GM19397 (cell line): ENCODE measurements around the gene VPS45.

Source experiments
- ATAC-seq: cut with Tn5 transposase; IDR thresholded peaks from one replicate; pipeline ENCODE4 v1.9.1; 2021; ENCODE audit warnings: mild to moderate bottlenecking, moderate library complexity; ENCODE audit not compliant: unreplicated experiment

Gene VPS45

DNA sequence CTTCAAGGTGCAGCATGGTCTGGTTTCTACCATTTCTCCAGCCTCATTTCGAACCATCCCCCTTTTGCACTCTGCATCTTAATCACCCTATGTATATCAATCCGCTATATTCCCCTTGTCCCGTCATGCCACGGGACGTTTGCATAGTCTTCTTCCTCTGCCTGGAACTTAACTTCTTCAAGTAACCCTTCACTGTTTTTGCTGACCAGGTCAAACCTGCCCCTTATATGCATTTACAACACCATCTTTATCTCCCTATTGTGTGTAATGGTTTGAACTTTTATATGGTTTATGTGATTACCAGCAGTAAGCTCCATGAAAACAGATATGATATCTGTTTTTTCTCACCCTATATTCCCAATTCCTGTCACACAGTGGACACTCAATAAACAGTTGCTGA, 2.3 kb downstream of the VPS45 start:
- no peak for ATAC-seq

DNA sequence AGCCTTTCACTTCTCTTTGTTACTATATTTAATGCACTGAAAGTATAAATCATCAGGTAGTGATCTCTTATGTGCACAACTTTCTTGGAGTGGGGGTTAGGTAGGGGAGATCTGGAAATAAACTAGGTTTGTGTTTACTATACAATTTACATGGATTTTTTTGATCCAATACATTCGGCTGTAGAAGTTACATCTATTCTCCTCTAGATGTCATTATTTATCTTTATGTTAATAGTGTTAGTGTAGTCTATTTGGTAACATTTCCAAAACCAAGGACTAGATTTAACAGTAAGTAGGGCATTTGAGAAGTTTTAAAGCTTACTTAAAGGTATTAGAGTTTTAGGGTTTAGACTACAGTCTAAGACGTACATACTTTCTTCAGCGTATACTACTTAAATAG, 5.4 kb downstream of the VPS45 start:
- no peak for ATAC-seq

DNA sequence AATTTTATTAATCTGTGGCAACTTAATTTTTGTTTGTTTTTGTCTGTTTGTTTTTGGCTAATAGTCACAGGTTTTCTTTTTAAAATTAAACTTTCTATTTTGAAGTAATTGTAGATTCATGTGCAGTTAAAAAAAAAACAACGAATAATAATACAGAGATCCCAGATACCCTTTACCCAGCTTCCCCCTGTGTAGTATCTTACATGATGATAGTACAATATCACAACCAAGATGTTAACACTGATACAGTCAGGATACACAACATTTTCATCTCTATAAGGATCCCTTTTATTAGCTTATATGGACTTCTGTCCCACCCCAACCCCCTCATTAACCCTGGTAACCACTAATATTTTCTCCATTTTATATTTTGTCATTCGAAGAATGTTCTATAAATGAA, 5.9 kb downstream of the VPS45 start:
- ATAC-seq: no peak

DNA sequence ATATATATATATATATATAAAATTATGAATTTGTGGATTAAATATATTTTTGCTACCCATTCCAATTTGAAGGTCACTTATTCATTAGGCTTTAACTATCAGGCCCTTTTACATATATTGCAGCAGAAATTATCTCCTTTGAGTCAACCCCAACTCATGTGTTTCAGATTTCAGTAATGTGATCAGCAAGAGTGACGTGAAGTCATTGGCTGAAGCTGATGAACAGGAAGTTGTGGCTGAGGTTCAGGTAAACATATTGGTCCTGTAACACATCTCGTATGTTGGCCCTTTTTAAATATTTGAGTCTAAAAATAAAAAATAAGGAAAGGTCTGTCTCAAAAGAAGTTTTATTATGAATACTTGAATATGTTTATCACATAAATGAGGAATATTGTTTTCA, 8.5 kb downstream of the VPS45 start:
- no peak for ATAC-seq

DNA sequence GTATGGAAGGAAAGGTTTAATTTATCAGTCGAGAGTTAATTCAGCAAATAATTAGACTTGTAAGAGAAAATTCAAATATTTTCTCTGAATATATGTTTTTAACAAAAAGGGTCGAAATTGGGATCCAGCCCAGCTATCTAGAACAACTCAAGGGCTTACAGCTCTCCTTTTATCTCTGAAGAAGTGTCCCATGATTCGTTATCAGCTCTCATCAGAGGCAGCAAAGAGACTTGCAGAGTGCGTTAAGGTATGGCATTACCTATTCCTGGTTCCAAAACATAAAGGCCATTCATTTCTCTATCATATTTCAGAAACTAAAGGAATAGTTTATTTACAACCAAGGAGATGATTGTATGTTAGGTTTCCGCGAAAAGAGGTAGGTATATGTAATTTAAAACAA, 9.4 kb downstream of the VPS45 start:
- no peak for ATAC-seq

DNA sequence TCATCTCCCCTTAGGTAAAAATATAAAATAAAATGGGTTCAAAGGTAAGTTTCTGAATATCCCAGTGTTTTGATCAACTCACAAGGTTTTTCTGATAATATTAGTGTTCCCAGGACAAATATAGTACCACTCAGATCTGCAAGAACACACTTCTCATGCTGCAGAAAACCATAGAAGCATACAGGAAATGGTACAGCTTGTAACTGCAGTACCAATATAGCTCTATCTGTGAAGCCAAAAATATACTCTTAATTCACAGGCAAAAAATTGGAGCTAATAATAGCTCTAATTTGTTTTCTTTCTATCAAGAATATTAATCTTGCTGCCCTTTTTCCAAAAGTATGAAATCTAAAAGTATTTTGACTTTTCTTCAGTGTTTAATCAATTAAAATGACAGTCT, 13.2 kb downstream of the VPS45 start:
- ATAC-seq: no peak

DNA sequence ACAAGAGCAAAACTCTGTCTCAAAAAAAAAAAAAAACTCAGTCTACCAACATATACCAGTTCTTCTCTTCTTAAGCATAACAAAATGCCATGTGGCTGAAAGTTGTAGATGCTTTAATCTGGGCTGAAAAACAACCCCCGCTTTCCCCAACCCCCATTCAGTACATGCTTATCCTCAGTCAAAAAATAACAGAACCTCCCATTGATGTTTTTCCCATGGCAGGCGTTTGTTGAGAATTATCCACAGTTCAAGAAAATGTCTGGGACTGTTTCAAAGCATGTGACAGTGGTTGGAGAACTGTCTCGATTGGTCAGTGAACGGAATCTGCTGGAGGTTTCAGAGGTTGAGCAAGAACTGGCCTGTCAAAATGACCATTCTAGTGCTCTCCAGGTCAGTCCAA, 14.9 kb downstream of the VPS45 start:
- ATAC-seq: no peak

DNA sequence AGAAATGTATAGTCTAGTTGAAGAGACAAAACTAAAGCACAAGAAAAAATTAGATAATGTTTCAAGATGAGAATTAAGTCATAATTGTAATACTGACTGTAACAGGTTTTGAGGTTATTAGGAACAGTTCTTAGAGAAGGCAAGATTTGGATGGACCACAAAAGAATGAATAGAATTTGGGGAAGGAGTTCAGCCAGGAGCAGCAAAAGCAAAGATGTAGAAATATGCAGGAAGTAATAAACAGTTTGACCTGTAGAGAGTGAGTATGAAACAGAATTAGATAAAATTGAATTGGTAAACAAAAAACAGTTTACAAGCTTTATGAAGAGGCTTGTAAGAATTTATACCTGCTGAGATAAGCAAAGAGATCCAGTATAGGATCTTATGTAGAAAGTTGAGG, 16.3 kb downstream of the VPS45 start:
- ATAC-seq: no peak

DNA sequence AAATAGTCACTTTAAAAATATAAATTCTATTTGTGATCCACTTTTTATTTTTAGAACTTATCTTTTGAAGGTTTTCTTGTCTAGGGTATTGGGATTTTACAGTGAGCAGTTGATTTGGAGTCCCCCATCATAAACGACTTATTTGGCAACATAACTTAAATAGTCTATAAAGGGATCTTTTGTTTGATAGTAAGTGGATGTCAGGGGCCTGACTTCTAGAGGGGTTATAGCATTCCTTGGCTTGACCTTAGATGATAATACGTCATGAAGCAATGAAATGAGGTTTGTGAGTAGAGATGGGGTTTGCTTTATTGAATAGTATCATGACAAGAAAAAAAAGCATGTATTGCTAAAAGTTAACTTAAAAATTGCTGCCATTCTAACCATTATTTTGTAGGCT, 17.8 kb downstream of the VPS45 start:
- no peak for ATAC-seq

DNA sequence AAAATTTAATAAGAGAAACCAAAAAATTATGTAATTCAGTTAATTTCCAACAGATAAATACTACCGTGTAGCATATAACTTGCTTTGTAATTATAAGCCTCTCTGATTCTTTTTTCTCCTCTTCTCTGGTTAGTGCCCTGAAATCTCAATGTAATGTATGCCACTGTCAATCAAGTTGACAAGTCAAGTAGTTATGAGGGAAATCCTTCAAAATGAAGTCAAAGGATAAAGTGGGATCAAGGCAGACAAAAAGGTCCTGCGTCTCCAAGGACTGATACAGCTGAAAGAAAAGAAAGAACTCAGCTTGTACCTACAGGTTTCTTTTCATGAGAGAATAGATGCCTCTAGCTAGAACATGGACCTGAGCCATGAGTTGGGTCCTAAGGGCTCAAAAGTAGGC, 19.8 kb downstream of the VPS45 start:
- ATAC-seq: no peak

DNA sequence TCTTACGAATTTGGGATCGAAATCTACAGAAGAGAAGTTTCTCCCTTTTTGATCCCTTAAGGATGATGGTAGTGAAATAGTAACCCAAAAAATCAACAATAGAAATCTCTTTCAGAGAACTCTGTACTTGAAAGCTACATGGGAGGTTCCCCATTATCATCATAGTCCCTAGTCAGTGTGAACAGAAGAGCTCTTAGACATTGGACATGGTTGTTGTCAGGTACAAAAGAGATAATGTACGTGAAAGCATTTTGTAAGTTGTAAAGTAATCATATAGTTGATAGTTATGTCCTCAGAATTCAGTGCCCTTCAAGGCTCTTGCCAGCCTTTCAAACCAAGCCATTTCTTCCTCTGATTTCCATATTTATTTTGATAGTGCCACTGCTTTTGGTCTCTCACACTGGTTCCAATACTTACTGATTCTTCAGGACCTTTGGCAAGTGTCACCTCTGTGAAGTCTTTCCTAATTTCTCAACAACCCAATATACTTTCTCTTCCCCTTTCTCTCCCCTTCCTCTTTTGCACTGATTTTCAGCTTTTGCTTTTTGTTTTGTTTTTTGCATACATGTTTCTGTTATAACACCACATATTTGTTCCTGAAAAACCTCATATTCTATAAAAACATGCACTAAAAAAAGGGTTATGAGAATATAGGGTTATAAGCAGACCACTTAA, 22.4 kb downstream of the VPS45 start:
- no peak for ATAC-seq

DNA sequence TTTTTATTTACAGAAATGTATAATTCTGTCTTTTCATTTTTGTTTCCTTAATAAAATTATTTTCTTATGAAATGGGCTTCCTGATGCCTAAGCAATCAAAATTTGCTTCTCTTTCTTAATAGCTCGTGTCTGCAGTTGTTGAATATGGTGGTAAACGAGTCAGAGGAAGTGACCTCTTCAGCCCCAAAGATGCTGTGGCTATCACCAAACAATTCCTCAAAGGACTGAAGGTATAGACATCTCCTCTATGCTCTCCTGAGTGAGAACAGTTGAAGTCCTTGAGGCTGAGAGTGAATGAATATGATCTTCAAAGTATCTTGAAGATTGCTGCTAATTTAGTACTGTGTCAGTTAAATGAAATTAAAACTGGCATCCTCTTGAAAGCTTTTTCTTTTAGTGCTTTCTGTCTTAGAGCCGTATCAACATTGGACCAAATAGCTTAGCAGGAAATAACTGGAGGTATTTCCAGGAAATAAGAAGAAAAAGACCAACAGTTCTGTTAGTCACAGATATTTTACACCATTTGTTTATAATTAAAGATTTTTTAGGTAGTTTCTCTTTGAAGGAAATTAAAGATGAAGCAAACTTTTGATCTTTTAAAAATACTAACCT, 24.7 kb downstream of the VPS45 start:
- no peak for ATAC-seq

DNA sequence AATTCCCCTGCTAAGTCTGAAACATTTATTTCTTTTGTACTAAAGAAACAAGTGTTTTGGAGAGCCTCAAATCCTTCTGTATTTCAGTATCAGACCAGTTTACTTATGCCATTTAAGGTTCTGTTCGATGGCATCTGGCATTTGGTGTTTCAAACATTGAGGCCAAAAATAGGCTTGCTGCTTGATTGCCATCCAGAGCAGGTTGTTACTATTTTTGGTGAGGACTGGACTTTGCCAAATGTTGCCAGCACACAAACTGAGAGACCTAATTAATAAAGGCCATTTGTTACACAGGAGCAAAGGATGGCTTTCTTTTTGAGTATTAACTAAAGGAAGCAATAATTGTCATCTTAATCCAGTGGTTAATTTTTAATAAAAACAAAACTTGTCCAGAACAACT, 26.2 kb downstream of the VPS45 start:
- no peak for ATAC-seq

DNA sequence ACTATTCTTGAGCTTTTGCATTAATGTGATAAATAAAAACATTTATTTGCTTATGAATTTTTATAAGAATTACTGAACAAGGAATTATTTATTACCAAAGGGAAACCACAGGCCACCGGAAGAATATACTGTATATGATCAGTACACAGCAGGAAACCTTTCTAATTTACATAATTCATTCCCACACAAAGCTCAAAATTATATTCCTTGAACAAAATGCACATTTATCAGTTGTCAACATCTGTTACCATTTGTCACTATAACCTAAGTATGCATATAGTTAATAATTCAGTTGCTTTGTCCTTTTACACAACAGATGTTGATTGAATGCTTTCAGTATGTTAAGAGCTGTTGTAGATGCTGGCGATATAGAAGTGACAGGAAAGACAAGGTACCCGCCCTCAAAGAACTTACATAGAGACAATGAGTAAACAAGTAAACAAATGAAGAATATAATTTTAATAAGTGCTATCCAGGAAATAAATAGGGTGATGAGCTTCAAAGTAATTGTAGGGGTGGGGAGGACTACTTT, 27.2 kb downstream of the VPS45 start:
- ATAC-seq: no peak

DNA sequence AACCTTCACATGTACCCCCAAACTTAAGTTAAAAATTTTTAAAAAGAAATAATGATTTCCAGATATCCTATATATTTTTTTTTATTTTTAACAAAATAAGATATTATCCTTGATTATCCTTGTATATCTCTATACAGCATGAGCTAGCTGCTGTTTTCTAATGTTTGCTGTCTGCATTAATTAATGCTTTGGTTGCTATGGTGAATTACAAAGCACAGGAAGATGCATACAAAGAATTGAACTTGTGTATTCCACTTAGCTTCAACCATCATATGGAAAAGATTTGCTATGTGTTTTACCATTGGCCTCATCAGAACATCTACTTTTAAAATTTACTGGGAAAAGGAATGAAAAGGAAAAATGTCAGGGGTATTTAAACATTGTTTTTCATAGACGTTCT, 35.4 kb downstream of the VPS45 start:
- ATAC-seq: no peak

DNA sequence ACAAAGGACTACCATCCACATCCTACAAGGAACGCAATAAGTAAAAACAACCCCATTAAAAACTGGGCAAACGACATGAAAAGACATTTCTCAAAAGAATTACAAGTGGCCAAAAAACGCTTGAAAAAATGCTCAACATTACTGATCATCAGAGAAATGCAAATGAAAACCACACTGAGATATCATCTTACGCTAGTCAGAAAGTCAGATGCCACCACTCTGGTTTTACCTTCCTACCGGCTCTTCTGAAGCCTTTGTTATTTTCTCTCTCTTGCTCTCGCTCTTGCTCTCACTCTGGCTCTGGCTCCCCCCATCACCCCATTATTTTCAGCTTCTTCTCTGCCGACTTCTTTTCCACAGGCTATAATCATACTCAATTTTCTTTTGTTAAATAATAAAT, 38.8 kb downstream of the VPS45 start:
- ATAC-seq: no peak

DNA sequence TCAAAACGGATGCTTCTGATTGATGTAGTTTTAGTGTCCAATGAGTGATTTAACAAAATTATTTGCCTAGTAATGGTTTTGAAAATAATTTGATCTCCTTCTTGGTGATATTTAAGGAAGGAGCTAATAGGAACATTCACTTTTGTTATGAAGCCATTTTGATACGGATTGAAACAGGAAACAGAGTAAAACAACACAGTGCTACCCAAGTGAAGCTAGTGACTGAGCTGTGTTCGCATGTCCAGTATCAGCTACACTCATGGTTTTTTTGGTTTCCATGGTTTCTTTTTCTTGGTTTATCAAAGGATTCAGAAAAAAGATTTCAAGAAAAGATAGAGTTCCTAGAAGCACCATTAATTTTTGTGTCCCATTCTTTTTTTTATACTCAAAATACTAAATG, 42.0 kb downstream of the VPS45 start:
- no peak for ATAC-seq

DNA sequence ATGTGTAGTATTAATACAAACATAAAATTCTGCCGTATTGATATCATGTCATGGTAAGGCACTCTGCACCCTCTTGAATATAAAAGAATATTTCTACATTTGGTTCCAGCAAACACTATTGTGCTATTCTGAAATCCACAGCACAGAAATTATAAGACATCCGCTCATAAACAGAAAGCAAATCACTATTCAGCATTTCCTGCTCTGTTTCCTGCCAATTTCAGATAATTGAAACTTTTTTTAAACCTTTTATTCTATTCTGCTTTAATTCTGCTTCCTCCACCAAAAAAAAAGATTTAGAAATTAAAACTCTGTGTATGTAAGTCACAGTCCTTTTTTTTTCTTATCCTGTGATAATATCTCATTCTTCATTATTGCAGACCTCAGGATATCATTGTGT, 42.5 kb downstream of the VPS45 start:
- ATAC-seq: no peak

DNA sequence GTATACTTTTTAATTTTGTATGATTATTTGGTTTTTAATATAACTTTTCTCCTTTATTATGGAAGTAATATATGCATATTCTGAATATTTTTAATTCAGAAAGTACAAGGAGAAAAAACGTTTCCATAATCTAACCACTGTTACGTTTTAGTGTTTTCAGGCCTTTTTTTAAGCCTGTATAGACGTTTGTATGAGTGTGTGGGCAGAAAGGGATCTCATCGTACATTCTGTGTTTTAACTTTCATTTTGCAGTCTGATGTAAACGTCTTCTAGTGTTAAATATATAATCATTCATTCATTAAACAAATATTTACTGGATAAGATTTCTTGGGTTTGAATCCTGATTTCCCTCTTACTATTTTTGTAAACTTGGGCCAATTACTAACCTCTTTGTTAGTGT, 44.1 kb downstream of the VPS45 start:
- ATAC-seq: no peak

DNA sequence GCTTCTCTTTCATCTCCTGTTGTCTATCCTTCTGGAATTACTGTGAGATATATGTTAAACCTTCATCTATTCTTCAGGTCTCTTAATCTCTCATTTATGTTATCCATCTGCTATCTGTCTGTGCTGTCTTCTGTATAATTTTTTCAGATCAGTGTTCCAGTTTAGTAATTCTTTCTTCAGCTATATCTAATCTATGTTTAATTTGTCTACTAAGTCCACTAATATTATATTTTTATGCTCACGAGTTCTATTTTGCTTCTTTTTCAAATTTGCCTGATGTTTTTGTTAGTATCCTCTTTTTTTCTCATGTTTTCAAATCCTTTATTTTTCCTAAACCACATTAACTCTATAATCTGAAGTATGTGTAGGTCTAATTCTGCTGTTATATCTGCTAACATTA, 47.5 kb downstream of the VPS45 start:
- no peak for ATAC-seq

DNA sequence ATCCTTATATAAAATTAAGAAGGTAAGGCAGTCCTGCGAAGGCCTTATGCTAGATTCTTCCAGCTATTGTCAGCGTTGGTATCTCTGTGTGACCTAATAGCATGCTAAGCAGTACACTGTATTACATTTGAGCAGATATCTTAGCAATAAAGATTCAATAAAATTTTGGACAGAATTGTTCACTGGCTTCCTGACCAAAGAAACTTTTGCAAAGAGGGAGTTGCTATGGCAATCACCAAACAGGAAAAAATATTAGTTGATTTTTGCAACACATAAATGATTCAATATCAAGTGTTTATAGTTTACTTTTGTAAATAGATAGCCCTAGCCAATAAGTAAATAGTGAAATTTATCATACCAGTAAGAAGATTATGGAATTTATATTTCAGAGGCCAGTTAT, 51.1 kb downstream of the VPS45 start:
- no peak for ATAC-seq

DNA sequence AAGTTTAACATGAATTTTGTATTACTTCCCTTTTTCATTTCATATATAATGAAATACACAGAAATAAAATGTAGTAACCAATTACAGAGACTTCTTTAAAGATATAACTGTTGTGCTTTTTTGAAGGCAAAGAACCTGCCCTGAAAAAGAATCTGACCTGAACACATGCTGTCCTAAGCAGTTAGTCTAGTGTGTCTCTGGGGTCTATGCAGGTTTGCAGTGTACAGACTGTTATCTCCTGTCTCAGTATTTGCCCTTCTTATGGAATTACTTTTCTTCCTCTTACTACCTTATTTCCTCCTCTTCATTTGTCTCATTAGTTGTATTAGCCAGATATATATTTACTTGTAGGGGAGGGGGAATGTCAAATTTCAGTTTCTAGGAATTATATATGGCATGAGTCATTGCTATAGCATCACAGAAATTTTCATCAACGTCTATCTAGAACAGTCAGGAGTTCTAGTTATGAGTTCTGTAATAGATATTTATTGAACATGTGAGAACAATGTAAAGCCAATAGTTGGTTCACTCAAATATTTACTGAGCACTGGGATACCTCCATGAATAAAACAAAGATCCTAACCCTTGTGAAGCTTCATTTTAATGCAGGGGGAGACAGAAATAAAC, 53.8 kb downstream of the VPS45 start:
- ATAC-seq: no peak
